SK-N-SH (cell line): ENCODE results near the gene ARHGAP26. TPM values are rescaled to one million over a fixed set of nuclear protein-coding genes. Genes with fewer than 3 reads are reported as not detected.
A peak's percentile ranks its signal among the peaks of the same experiment; 100 is the strongest.

Experiments
- CTCF ChIA-PET: fragments of 300-600, 350-600 bp; formaldehyde crosslinking; extraction: SDS; loops from one replicate; lab custom pipeline; 2021; lab: Yijun Ruan, JAX
- POLR2A ChIA-PET: fragments of 350-600 bp; sonication (Branson Sonifier 250); formaldehyde crosslinking; extraction: SDS; loops from one replicate; lab custom pipeline; 2020; ENCODE audit warnings: antibody characterized with exemption, inconsistent platforms; lab: Yijun Ruan, JAX
- DNase-seq: peaks from one replicate; pipeline ENCODE4 v3.0.0; 2012
- H2AFZ ChIP-seq: fragments of 200-600 bp; sonication (generic); 2 replicates; pipeline ENCODE4 v1.8.1; 2016; ENCODE audit warnings: antibody characterized with exemption, mild to moderate bottlenecking, low read depth
- H3F3A ChIP-seq: fragments of 200-600 bp; sonication (generic); replicated peaks from 2 replicates; pipeline ENCODE3; 2016; ENCODE audit warnings: antibody characterized with exemption, mild to moderate bottlenecking; ENCODE audit not compliant: insufficient read depth
- H3K27ac ChIP-seq, 2 experiments: fragments of 200-500 bp in 1 of 2; fragments of 200-600 bp in 1 of 2; sonication (Bioruptor generic) in 1 of 2; sonication (generic), shearing (Covaris generic) in 1 of 2; 2 replicates each; pipeline versions ENCODE4 v1.5.1 to v1.6.1; 2014 to 2016; ENCODE audit warnings: low read depth in 2 of 2, inconsistent platforms in 1 of 2, low read length in 1 of 2, mild to moderate bottlenecking in 1 of 2, mixed read lengths in 1 of 2
- H3K27me3 ChIP-seq: fragments of 200-600 bp; sonication (generic), shearing (Covaris generic); 2 replicates; pipeline ENCODE4 v1.6.1; 2016; ENCODE audit warnings: mixed run types; ENCODE audit not compliant: insufficient read depth
- H3K36me3 ChIP-seq, 2 experiments: fragments of 200-500 bp in 1 of 2; fragments of 200-600 bp in 1 of 2; sonication (Bioruptor generic) in 1 of 2; sonication (generic) in 1 of 2; replicated peaks in 1 of 2; 2 replicates each; pipeline versions ENCODE3 to v1.5.1; 2014 to 2016; ENCODE audit warnings: low read length in 1 of 2, mild to moderate bottlenecking in 1 of 2; ENCODE audit not compliant: insufficient read depth in 2 of 2, control insufficient read depth in 1 of 2
- H3K4me1 ChIP-seq, 2 experiments: fragments of 200-500 bp in 1 of 2; fragments of 200-600 bp in 1 of 2; sonication (Bioruptor generic) in 1 of 2; sonication (generic), shearing (Covaris generic) in 1 of 2; 2 replicates each; pipeline versions ENCODE4 v1.5.1 to v1.6.1; 2014 to 2016; ENCODE audit warnings: low read depth in 1 of 2, low read length in 1 of 2, mixed run types in 1 of 2; ENCODE audit not compliant: insufficient read depth in 2 of 2, control insufficient read depth in 1 of 2
- H3K4me2 ChIP-seq: fragments of 200-600 bp; sonication (generic), shearing (Covaris generic); 2 replicates; pipeline ENCODE4 v1.6.1; 2017; ENCODE audit warnings: mixed run types
- H3K4me3 ChIP-seq, 2 experiments: fragments of 200-500 bp in 1 of 2; fragments of 200-600 bp in 1 of 2; sonication (Bioruptor generic) in 1 of 2; sonication (generic), shearing (Covaris generic) in 1 of 2; 2 replicates each; pipeline versions ENCODE4 v1.5.1 to v1.8.1; 2014 to 2016; ENCODE audit warnings: low read depth in 2 of 2, inconsistent platforms in 1 of 2, low read length in 1 of 2, mild to moderate bottlenecking in 1 of 2, mixed read lengths in 1 of 2, moderate library complexity in 1 of 2
- H3K79me2 ChIP-seq: fragments of 200-600 bp; sonication (generic); 2 replicates; pipeline ENCODE4 v1.8.1; 2017; ENCODE audit warnings: mild to moderate bottlenecking; ENCODE audit not compliant: insufficient read depth
- H3K9ac ChIP-seq: fragments of 200-600 bp; sonication (generic); 2 replicates; pipeline ENCODE4 v1.6.1; 2017; ENCODE audit warnings: mixed run types
- H3K9me2 ChIP-seq: fragments of 200-600 bp; sonication (generic); 2 replicates; pipeline ENCODE4 v1.6.1; 2017; ENCODE audit warnings: mixed run types
- H3K9me3 ChIP-seq: fragments of 200-600 bp; sonication (generic); 2 replicates; pipeline ENCODE4 v1.6.1; 2017; ENCODE audit warnings: mixed run types, mild to moderate bottlenecking, moderate library complexity
- H4K20me1 ChIP-seq: fragments of 200-600 bp; sonication (generic); 2 replicates; pipeline ENCODE4 v1.6.1; 2017; ENCODE audit warnings: mild to moderate bottlenecking, mixed run types; ENCODE audit not compliant: insufficient read depth
- CHD2 ChIP-seq: fragments of 150-350 bp; IDR thresholded peaks from 2 replicates; pipeline ENCODE4 v1.6.1; 2018; ENCODE audit warnings: low read length; ENCODE audit not compliant: partially characterized antibody
- EP300 ChIP-seq, 2 experiments: IDR thresholded peaks; 2 replicates each; pipeline versions ENCODE4 v1.4.0 to v1.6.1; 2012; ENCODE audit warnings: borderline replicate concordance in 1 of 2, low read depth in 1 of 2, low read length in 1 of 2
- EZH2phosphoT487 ChIP-seq: fragments of 200-600 bp; sonication (generic); IDR thresholded peaks from 2 replicates; pipeline ENCODE4 v1.6.1; 2017; ENCODE audit warnings: low read depth, mixed run types, mild to moderate bottlenecking, antibody characterized with exemption, moderate library complexity, borderline replicate concordance
- JUND ChIP-seq: IDR thresholded peaks from 2 replicates; pipeline ENCODE4 v1.4.0; 2012
- MEF2A ChIP-seq: IDR thresholded peaks from 2 replicates; pipeline ENCODE4 v1.4.0; 2012; ENCODE audit warnings: low read depth, borderline replicate concordance
- MXI1 ChIP-seq: IDR thresholded peaks from 2 replicates; pipeline ENCODE4 v1.6.1; 2012; ENCODE audit warnings: mild to moderate bottlenecking, low read depth, low read length, improper control_type of control experiment
- POLR2AphosphoS5 ChIP-seq: IDR thresholded peaks from 2 replicates; pipeline ENCODE4 v1.6.1; 2012; ENCODE audit warnings: low read depth, low read length
- RAD21 ChIP-seq: IDR thresholded peaks from 2 replicates; pipeline ENCODE4 v1.6.1; 2012; ENCODE audit warnings: mild to moderate bottlenecking, low read length
- RFX5 ChIP-seq: IDR thresholded peaks from 2 replicates; pipeline ENCODE4 v1.6.1; 2012; ENCODE audit warnings: mild to moderate bottlenecking, improper control_type of control experiment, low read length
- SMC3 ChIP-seq: IDR thresholded peaks from 2 replicates; pipeline ENCODE4 v1.6.1; 2012; ENCODE audit warnings: low read depth, low read length, improper control_type of control experiment
- TCF12 ChIP-seq: IDR thresholded peaks from 2 replicates; pipeline ENCODE4 v1.4.0; 2012
- TEAD4 ChIP-seq: IDR thresholded peaks from 2 replicates; pipeline ENCODE4 v1.4.0; 2012; ENCODE audit warnings: mild to moderate bottlenecking, borderline replicate concordance; ENCODE audit not compliant: insufficient read depth
- YY1 ChIP-seq: IDR thresholded peaks from 2 replicates; pipeline ENCODE4 v1.4.0; 2012; ENCODE audit warnings: low read depth, mild to moderate bottlenecking
- WGBS: methylation state at CpG from one replicate; pipeline ENCODE4 v1.1.6; 2017; ENCODE audit warnings: low lambda C conversion rate; 5-methylcytosine and 5-hydroxymethylcytosine counted together
- polyA plus RNA-seq, 3 experiments: library from polyadenylated mRNA; depleted of rRNA; stranded (reverse); fragments of >200 nt; gene quantifications; 2 replicates each; pipeline ENCODE4 v1.2.3, GENCODE V29; 2012
- TF ChIP-seq, protein P1 (sequence below): IDR thresholded peaks from 2 replicates; pipeline ENCODE4 v1.4.0; 2012; ENCODE audit warnings: low read depth
- TF ChIP-seq, protein P2 (sequence below): IDR thresholded peaks from 2 replicates; pipeline ENCODE4 v1.4.0; 2012; ENCODE audit warnings: low read depth, borderline replicate concordance
- TF ChIP-seq, protein P3 (sequence below): IDR thresholded peaks from 2 replicates; pipeline ENCODE4 v1.4.0; 2012; ENCODE audit warnings: low read depth, borderline replicate concordance
- TF ChIP-seq, protein P4 (sequence below): IDR thresholded peaks from 2 replicates; pipeline ENCODE4; 2012

ARHGAP26 gene
- polyA plus RNA-seq, 1 of the 3 experiments (the other 2 are of a cell fraction) = 6.1 TPM

GRCh38 chr5:143023411-143024096 lies 253.4 kb downstream of the ARHGAP26 start:
- Histone ChIP-seq H3K36me3 (peaks cover 0 to 7% of the 10 kb centered on the region in 2 experiments), H3K79me2 (no peaks in the 10 kb centered on the region), H3K9me2 (no peaks in the 10 kb centered on the region), H3K9me3 (no peaks in the 10 kb centered on the region), H3K4me3 (no peak overlapping the region), H3K27ac (peak overlapping the region in 1 of 2 experiments; percentile 51; a peak in 2 of 4 replicates), H3K27me3 (no peaks in the 10 kb centered on the region), H4K20me1 (no peaks in the 10 kb centered on the region), H3K4me2 (no peak overlapping the region), H3K4me1 (peaks cover 4 to 41% of the 10 kb centered on the region in 2 experiments; a peak in 2 of 4 replicates), H3K9ac (no peak overlapping the region), H3F3A (no peaks in the 10 kb centered on the region), H2AFZ (no peak overlapping the region)
- DNase-seq = peak; percentile 52
- POLR2A ChIA-PET = interaction anchor here (0.5 to 0.7 kb wide), 3 partner anchors 9 to 381 kb away, joined by 3 read pairs; no protein-coding TSS in a partner anchor
- no peak for TF ChIP-seq TCF12
- no peak for TF ChIP-seq MEF2A
- TF ChIP-seq EP300 (IDR thresholded peaks at IDR 0.05; ENCODE audit: borderline replicate concordance in 1 of 2, low read depth in 1 of 2, low read length in 1 of 2) = peak in 1 of 2 experiments; percentile 61; a peak in 1 of 4 replicates
- TF ChIP-seq SMC3 = no peak
- TF ChIP-seq JUND = no peak
- peak; percentile 26 for TF ChIP-seq CHD2
- WGBS = 75% methylated on average over 10 of the region's 10 CpGs
- CTCF ChIA-PET = interaction anchor here (0.8 to 1.6 kb wide), 5 partner anchors 9 to 802 kb away, joined by 3 to 6 read pairs (median 3); no protein-coding TSS in a partner anchor

DNA sequence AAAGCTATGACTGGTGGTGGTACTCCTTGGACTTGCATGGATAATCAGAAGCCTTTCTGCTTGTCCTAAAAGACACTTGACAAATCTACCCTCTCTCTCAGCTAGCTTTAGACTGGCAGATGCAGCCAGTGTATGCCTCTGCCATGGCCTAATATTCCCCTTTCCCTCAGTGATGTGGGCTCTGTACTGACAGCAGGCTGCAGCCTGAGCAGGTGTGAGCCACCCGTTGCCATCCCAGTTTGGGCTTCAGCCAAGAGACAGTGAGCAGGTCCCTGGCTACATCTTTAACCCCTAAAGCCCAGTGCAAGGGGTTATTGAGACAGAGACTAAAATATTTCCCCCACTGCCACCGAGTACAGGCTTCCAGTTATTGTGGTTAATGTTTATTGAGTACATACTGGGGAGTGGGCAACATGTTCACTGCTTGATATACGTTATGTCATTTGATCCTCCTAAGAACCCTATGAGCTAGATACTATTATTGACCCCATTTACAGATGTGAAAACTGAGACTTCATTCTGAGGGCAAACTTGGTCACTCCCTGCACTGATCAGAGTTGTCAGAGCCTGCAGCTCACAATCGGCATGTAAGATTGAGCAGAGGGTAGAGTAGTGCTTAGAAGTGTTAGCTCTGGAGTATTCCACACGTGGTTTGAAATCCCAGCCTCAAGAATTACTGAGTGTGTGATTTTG lies 254.2 kb downstream of the ARHGAP26 start:
- peaks cover 4 to 41% of the 10 kb centered on the region in 2 experiments; a peak in 2 of 4 replicates for H3K4me1 ChIP-seq
- H3K4me3 ChIP-seq = no peak overlapping the region
- H2AFZ ChIP-seq = no peak overlapping the region
- no peaks in the 10 kb centered on the region for H3F3A ChIP-seq
- no peak overlapping the region for H3K4me2 ChIP-seq
- H3K9me3 ChIP-seq = no peaks in the 10 kb centered on the region
- no peaks in the 10 kb centered on the region for H3K79me2 ChIP-seq
- no peak for DNase-seq
- TF ChIP-seq MXI1 = no peak; the same call in 1 of the 2 replicates
- TF ChIP-seq EZH2phosphoT487 = no peak
- TF ChIP-seq POLR2AphosphoS5 = no peak
- TF ChIP-seq, protein P1, sequence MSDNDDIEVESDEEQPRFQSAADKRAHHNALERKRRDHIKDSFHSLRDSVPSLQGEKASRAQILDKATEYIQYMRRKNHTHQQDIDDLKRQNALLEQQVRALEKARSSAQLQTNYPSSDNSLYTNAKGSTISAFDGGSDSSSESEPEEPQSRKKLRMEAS = no peak
- no peak for TF ChIP-seq RFX5
- TF ChIP-seq, protein P2, sequence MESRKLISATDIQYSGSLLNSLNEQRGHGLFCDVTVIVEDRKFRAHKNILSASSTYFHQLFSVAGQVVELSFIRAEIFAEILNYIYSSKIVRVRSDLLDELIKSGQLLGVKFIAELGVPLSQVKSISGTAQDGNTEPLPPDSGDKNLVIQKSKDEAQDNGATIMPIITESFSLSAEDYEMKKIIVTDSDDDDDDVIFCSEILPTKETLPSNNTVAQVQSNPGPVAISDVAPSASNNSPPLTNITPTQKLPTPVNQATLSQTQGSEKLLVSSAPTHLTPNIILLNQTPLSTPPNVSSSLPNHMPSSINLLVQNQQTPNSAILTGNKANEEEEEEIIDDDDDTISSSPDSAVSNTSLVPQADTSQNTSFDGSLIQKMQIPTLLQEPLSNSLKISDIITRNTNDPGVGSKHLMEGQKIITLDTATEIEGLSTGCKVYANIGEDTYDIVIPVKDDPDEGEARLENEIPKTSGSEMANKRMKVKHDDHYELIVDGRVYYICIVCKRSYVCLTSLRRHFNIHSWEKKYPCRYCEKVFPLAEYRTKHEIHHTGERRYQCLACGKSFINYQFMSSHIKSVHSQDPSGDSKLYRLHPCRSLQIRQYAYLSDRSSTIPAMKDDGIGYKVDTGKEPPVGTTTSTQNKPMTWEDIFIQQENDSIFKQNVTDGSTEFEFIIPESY = no peak
- no peak for TF ChIP-seq RAD21
- no peak for TF ChIP-seq TEAD4
- no peak for TF ChIP-seq YY1
- TF ChIP-seq, protein P3, sequence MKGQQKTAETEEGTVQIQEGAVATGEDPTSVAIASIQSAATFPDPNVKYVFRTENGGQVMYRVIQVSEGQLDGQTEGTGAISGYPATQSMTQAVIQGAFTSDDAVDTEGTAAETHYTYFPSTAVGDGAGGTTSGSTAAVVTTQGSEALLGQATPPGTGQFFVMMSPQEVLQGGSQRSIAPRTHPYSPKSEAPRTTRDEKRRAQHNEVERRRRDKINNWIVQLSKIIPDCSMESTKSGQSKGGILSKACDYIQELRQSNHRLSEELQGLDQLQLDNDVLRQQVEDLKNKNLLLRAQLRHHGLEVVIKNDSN = no peak
- TF ChIP-seq SMC3 = no peak
- TF ChIP-seq, protein P4, sequence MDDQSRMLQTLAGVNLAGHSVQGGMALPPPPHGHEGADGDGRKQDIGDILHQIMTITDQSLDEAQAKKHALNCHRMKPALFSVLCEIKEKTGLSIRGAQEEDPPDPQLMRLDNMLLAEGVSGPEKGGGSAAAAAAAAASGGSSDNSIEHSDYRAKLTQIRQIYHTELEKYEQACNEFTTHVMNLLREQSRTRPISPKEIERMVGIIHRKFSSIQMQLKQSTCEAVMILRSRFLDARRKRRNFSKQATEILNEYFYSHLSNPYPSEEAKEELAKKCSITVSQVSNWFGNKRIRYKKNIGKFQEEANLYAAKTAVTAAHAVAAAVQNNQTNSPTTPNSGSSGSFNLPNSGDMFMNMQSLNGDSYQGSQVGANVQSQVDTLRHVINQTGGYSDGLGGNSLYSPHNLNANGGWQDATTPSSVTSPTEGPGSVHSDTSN = no peak
- no peaks in the 10 kb centered on the region for H3K27me3 ChIP-seq
- ChIA-PET POLR2A (interaction anchor here (0.6 kb wide), 1 partner anchor 8 kb away, joined by 3 read pairs; no protein-coding TSS in a partner anchor), CTCF (interaction anchor here (0.8 to 1.6 kb wide), 7 partner anchors 8 to 379 kb away, joined by 3 to 6 read pairs (median 4); partner anchors contain the start of gene NR3C1)
- peaks cover 0 to 7% of the 10 kb centered on the region in 2 experiments for H3K36me3 ChIP-seq
- no peak overlapping the region for H3K9ac ChIP-seq
- H3K27ac ChIP-seq = peak overlapping the region in 1 of 2 experiments; percentile 79; a peak in 2 of 4 replicates
- H4K20me1 ChIP-seq = no peaks in the 10 kb centered on the region
- 85% methylated on average over 5 of the region's 5 CpGs for WGBS
- H3K9me2 ChIP-seq = no peaks in the 10 kb centered on the region
